SK-N-SH (cell line): ENCODE data around the gene OGFOD2. TPM values are rescaled to one million over a fixed set of nuclear protein-coding genes. Genes with fewer than 3 reads are reported as not detected.

Experiments
- CTCF ChIA-PET: fragments of 300-600, 350-600 bp; formaldehyde crosslinking; extraction: SDS; loops from one replicate; lab custom pipeline; 2021; lab: Yijun Ruan, JAX
- POLR2A ChIA-PET: fragments of 350-600 bp; sonication (Branson Sonifier 250); formaldehyde crosslinking; extraction: SDS; loops from one replicate; lab custom pipeline; 2020; ENCODE audit warnings: antibody characterized with exemption, inconsistent platforms; lab: Yijun Ruan, JAX
- DNase-seq: peaks from one replicate; pipeline ENCODE4 v3.0.0; 2012
- H2AFZ ChIP-seq: fragments of 200-600 bp; sonication (generic); 2 replicates; pipeline ENCODE4 v1.8.1; 2016; ENCODE audit warnings: antibody characterized with exemption, mild to moderate bottlenecking, low read depth
- H3F3A ChIP-seq: fragments of 200-600 bp; sonication (generic); replicated peaks from 2 replicates; pipeline ENCODE3; 2016; ENCODE audit warnings: antibody characterized with exemption, mild to moderate bottlenecking; ENCODE audit not compliant: insufficient read depth
- H3K27ac ChIP-seq, 2 experiments: fragments of 200-500 bp in 1 of 2; fragments of 200-600 bp in 1 of 2; sonication (Bioruptor generic) in 1 of 2; sonication (generic), shearing (Covaris generic) in 1 of 2; 2 replicates each; pipeline versions ENCODE4 v1.5.1 to v1.6.1; 2014 to 2016; ENCODE audit warnings: low read depth in 2 of 2, inconsistent platforms in 1 of 2, low read length in 1 of 2, mild to moderate bottlenecking in 1 of 2, mixed read lengths in 1 of 2
- H3K27me3 ChIP-seq: fragments of 200-600 bp; sonication (generic), shearing (Covaris generic); 2 replicates; pipeline ENCODE4 v1.6.1; 2016; ENCODE audit warnings: mixed run types; ENCODE audit not compliant: insufficient read depth
- H3K36me3 ChIP-seq, 2 experiments: fragments of 200-500 bp in 1 of 2; fragments of 200-600 bp in 1 of 2; sonication (Bioruptor generic) in 1 of 2; sonication (generic) in 1 of 2; replicated peaks in 1 of 2; 2 replicates each; pipeline versions ENCODE3 to v1.5.1; 2014 to 2016; ENCODE audit warnings: low read length in 1 of 2, mild to moderate bottlenecking in 1 of 2; ENCODE audit not compliant: insufficient read depth in 2 of 2, control insufficient read depth in 1 of 2
- H3K4me1 ChIP-seq, 2 experiments: fragments of 200-500 bp in 1 of 2; fragments of 200-600 bp in 1 of 2; sonication (Bioruptor generic) in 1 of 2; sonication (generic), shearing (Covaris generic) in 1 of 2; 2 replicates each; pipeline versions ENCODE4 v1.5.1 to v1.6.1; 2014 to 2016; ENCODE audit warnings: low read depth in 1 of 2, low read length in 1 of 2, mixed run types in 1 of 2; ENCODE audit not compliant: insufficient read depth in 2 of 2, control insufficient read depth in 1 of 2
- H3K4me2 ChIP-seq: fragments of 200-600 bp; sonication (generic), shearing (Covaris generic); 2 replicates; pipeline ENCODE4 v1.6.1; 2017; ENCODE audit warnings: mixed run types
- H3K4me3 ChIP-seq, 2 experiments: fragments of 200-500 bp in 1 of 2; fragments of 200-600 bp in 1 of 2; sonication (Bioruptor generic) in 1 of 2; sonication (generic), shearing (Covaris generic) in 1 of 2; 2 replicates each; pipeline versions ENCODE4 v1.5.1 to v1.8.1; 2014 to 2016; ENCODE audit warnings: low read depth in 2 of 2, inconsistent platforms in 1 of 2, low read length in 1 of 2, mild to moderate bottlenecking in 1 of 2, mixed read lengths in 1 of 2, moderate library complexity in 1 of 2
- H3K79me2 ChIP-seq: fragments of 200-600 bp; sonication (generic); 2 replicates; pipeline ENCODE4 v1.8.1; 2017; ENCODE audit warnings: mild to moderate bottlenecking; ENCODE audit not compliant: insufficient read depth
- H3K9ac ChIP-seq: fragments of 200-600 bp; sonication (generic); 2 replicates; pipeline ENCODE4 v1.6.1; 2017; ENCODE audit warnings: mixed run types
- H3K9me2 ChIP-seq: fragments of 200-600 bp; sonication (generic); 2 replicates; pipeline ENCODE4 v1.6.1; 2017; ENCODE audit warnings: mixed run types
- H3K9me3 ChIP-seq: fragments of 200-600 bp; sonication (generic); 2 replicates; pipeline ENCODE4 v1.6.1; 2017; ENCODE audit warnings: mixed run types, mild to moderate bottlenecking, moderate library complexity
- H4K20me1 ChIP-seq: fragments of 200-600 bp; sonication (generic); 2 replicates; pipeline ENCODE4 v1.6.1; 2017; ENCODE audit warnings: mild to moderate bottlenecking, mixed run types; ENCODE audit not compliant: insufficient read depth
- CHD2 ChIP-seq: fragments of 150-350 bp; IDR thresholded peaks from 2 replicates; pipeline ENCODE4 v1.6.1; 2018; ENCODE audit warnings: low read length; ENCODE audit not compliant: partially characterized antibody
- EP300 ChIP-seq, 2 experiments: IDR thresholded peaks; 2 replicates each; pipeline versions ENCODE4 v1.4.0 to v1.6.1; 2012; ENCODE audit warnings: borderline replicate concordance in 1 of 2, low read depth in 1 of 2, low read length in 1 of 2
- FOSL2 ChIP-seq: IDR thresholded peaks from 2 replicates; pipeline ENCODE4 v1.4.0; 2012; ENCODE audit warnings: low read depth, mild to moderate bottlenecking, moderate library complexity, borderline replicate concordance
- FOXJ3 ChIP-seq: sonication (generic); formaldehyde crosslinking; IDR thresholded peaks from 2 replicates; pipeline ENCODE4 v1.5.1; 2020; ENCODE audit warnings: mild to moderate bottlenecking, missing genetic modification reagents
- FOXM1 ChIP-seq: IDR thresholded peaks from 2 replicates; pipeline ENCODE4 v1.4.0; 2012; ENCODE audit warnings: low read depth, mild to moderate bottlenecking
- GABPA ChIP-seq: IDR thresholded peaks from 2 replicates; pipeline ENCODE4 v1.4.0; 2012; ENCODE audit warnings: low read depth, mild to moderate bottlenecking
- GATA2 ChIP-seq: sonication (generic); formaldehyde crosslinking; IDR thresholded peaks from 2 replicates; pipeline ENCODE4 v1.5.0; 2020; ENCODE audit warnings: mild to moderate bottlenecking, missing genetic modification reagents
- MEF2A ChIP-seq: IDR thresholded peaks from 2 replicates; pipeline ENCODE4 v1.4.0; 2012; ENCODE audit warnings: low read depth, borderline replicate concordance
- MXI1 ChIP-seq: IDR thresholded peaks from 2 replicates; pipeline ENCODE4 v1.6.1; 2012; ENCODE audit warnings: mild to moderate bottlenecking, low read depth, low read length, improper control_type of control experiment
- NRF1 ChIP-seq: IDR thresholded peaks from 2 replicates; pipeline ENCODE4 v1.6.1; 2012; ENCODE audit warnings: low read depth, mild to moderate bottlenecking, low read length
- RCOR1 ChIP-seq: fragments of 150-350 bp; IDR thresholded peaks from 2 replicates; pipeline ENCODE4 v1.6.1; 2017; ENCODE audit warnings: antibody characterized with exemption, low read length
- RFX5 ChIP-seq: IDR thresholded peaks from 2 replicates; pipeline ENCODE4 v1.6.1; 2012; ENCODE audit warnings: mild to moderate bottlenecking, improper control_type of control experiment, low read length
- RXRA ChIP-seq: IDR thresholded peaks from 2 replicates; pipeline ENCODE4 v1.4.0; 2012; ENCODE audit warnings: low read depth, mild to moderate bottlenecking, borderline replicate concordance
- SIN3A ChIP-seq: IDR thresholded peaks from 2 replicates; pipeline ENCODE4 v1.6.1; 2012; ENCODE audit warnings: low read depth, mild to moderate bottlenecking, low read length, moderate library complexity, borderline replicate concordance
- TAF1 ChIP-seq: IDR thresholded peaks from 2 replicates; pipeline ENCODE4 v1.6.1; 2012; ENCODE audit warnings: low read depth, mild to moderate bottlenecking, low read length, moderate library complexity, borderline replicate concordance
- WGBS: methylation state at CpG from one replicate; pipeline ENCODE4 v1.1.6; 2017; ENCODE audit warnings: low lambda C conversion rate; 5-methylcytosine and 5-hydroxymethylcytosine counted together
- polyA plus RNA-seq, 3 experiments: library from polyadenylated mRNA; depleted of rRNA; stranded (reverse); fragments of >200 nt; gene quantifications; 2 replicates each; pipeline ENCODE4 v1.2.3, GENCODE V29; 2012
- TF ChIP-seq, protein P1 (sequence below): IDR thresholded peaks from 2 replicates; pipeline ENCODE4 v1.6.1; 2012; ENCODE audit warnings: mild to moderate bottlenecking, low read depth, low read length, moderate library complexity
- TF ChIP-seq, protein P2 (sequence below): fragments of 200-600 bp; sonication (generic); IDR thresholded peaks from 2 replicates; pipeline ENCODE4 v1.6.1; 2017; ENCODE audit warnings: antibody characterized with exemption, mild to moderate bottlenecking, moderate library complexity
- TF ChIP-seq, protein P3 (sequence below): IDR thresholded peaks from 2 replicates; pipeline ENCODE4 v1.4.0; 2012; ENCODE audit warnings: low read depth

Gene OGFOD2
- polyA plus RNA-seq, 1 of the 3 experiments (the other 2 are of a cell fraction) = 22.0 TPM

DNA sequence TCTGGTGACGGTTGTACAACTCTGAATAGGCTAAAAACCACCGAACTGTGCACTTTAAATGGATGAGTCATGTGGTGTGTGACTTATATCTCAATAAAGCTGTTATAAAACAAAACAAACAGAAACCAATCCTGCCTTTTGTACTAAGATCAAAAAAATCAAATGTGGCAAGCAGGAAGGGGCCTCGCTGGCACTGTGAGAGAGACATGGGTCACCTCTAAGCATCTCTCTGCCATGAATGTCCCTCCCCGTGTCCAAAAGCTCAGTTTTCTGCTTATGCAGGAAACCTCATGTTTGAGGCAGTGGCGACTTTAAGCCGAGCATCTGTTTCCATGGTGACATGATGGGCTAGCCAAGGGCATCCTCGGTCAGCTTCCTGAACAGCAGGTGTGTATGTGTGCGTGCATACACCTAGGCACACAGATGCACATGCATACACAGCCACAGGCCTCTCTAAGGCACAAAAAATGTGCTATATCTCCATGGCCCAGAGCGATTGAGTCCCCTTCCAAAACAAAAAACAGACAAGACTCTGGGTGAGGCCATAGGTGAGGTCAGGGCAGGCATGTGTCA lies 49.9 kb downstream of the OGFOD2 start (continued):
- TF ChIP-seq, protein P1, sequence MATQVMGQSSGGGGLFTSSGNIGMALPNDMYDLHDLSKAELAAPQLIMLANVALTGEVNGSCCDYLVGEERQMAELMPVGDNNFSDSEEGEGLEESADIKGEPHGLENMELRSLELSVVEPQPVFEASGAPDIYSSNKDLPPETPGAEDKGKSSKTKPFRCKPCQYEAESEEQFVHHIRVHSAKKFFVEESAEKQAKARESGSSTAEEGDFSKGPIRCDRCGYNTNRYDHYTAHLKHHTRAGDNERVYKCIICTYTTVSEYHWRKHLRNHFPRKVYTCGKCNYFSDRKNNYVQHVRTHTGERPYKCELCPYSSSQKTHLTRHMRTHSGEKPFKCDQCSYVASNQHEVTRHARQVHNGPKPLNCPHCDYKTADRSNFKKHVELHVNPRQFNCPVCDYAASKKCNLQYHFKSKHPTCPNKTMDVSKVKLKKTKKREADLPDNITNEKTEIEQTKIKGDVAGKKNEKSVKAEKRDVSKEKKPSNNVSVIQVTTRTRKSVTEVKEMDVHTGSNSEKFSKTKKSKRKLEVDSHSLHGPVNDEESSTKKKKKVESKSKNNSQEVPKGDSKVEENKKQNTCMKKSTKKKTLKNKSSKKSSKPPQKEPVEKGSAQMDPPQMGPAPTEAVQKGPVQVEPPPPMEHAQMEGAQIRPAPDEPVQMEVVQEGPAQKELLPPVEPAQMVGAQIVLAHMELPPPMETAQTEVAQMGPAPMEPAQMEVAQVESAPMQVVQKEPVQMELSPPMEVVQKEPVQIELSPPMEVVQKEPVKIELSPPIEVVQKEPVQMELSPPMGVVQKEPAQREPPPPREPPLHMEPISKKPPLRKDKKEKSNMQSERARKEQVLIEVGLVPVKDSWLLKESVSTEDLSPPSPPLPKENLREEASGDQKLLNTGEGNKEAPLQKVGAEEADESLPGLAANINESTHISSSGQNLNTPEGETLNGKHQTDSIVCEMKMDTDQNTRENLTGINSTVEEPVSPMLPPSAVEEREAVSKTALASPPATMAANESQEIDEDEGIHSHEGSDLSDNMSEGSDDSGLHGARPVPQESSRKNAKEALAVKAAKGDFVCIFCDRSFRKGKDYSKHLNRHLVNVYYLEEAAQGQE = no peak
- TF ChIP-seq FOXJ3 (CRISPR knock-in tag) (no peak), RCOR1 (no peak)

DNA sequence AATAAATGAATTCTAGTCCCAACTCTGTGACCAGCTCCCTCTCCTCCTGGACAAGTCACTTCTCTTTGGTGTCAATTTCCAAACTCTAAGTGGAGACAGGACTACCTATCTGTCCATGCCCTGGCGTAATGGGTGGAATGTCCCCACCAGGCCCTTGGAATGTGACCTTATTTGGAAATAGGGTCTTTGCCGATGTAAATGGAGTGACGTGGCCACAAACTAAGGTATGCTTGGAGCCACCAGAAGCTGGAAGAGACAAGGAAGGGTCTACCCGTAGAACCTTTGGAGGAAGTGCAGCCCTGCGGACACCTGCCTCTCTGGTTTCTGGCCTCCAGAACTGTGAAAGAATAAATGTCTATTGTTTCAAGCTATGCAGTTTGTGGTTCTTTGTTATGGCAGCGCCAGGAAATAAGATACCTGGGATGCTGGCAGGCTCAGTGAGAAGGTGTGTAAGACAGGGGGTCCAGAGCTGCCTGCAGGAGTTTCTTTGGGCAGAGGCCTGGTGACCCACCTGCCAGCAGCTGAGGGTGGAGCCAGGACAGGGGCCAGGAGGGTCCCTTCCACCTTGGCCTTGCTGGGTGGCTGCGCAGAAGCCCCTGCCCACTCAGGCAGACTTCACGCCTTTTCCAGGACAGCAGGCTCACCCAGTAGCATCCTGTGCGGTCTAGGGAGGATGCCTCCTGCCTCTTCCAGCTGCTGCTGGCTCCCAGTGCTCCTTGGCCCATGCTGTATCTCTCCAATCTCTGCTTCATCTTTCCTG lies 51.2 kb downstream of the OGFOD2 start:
- Histone ChIP-seq H3K27ac (no peak overlapping the region), H4K20me1 (no peaks in the 10 kb centered on the region), H2AFZ (no peak overlapping the region), H3K36me3 (no peaks in the 10 kb centered on the region), H3K4me2 (no peak overlapping the region), H3K9ac (no peak overlapping the region), H3K27me3 (no peaks in the 10 kb centered on the region), H3K79me2 (no peaks in the 10 kb centered on the region), H3K4me3 (no peak overlapping the region), H3F3A (no peaks in the 10 kb centered on the region), H3K9me2 (no peaks in the 10 kb centered on the region), H3K4me1 (peaks cover 0 to 2% of the 10 kb centered on the region in 2 experiments; a peak in 1 of 4 replicates), H3K9me3 (no peaks in the 10 kb centered on the region)
- ChIA-PET CTCF (interaction anchor here (1.0 to 3.1 kb wide), 2 partner anchors 17 to 212 kb away, joined by 3 to 14 read pairs; no protein-coding TSS in a partner anchor), POLR2A (no interaction called here)
- 98% methylated on average over 7 of the region's 9 CpGs for WGBS
- no peak for DNase-seq
- TF ChIP-seq EP300 (IDR thresholded peaks at IDR 0.05; ENCODE audit: borderline replicate concordance in 1 of 2, low read depth in 1 of 2, low read length in 1 of 2) (no peak), GABPA (no peak), RCOR1 (no peak), FOXM1 (no peak), RXRA (no peak), TAF1 (no peak), GATA2 (CRISPR knock-in tag) (no peak), CHD2 (no peak), MEF2A (no peak), FOSL2 (no peak), SIN3A (no peak), RFX5 (no peak), MXI1 (no peak), NRF1 (no peak)
- TF ChIP-seq, protein P2, sequence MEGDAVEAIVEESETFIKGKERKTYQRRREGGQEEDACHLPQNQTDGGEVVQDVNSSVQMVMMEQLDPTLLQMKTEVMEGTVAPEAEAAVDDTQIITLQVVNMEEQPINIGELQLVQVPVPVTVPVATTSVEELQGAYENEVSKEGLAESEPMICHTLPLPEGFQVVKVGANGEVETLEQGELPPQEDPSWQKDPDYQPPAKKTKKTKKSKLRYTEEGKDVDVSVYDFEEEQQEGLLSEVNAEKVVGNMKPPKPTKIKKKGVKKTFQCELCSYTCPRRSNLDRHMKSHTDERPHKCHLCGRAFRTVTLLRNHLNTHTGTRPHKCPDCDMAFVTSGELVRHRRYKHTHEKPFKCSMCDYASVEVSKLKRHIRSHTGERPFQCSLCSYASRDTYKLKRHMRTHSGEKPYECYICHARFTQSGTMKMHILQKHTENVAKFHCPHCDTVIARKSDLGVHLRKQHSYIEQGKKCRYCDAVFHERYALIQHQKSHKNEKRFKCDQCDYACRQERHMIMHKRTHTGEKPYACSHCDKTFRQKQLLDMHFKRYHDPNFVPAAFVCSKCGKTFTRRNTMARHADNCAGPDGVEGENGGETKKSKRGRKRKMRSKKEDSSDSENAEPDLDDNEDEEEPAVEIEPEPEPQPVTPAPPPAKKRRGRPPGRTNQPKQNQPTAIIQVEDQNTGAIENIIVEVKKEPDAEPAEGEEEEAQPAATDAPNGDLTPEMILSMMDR = no peak
- TF ChIP-seq, protein P3, sequence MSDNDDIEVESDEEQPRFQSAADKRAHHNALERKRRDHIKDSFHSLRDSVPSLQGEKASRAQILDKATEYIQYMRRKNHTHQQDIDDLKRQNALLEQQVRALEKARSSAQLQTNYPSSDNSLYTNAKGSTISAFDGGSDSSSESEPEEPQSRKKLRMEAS = no peak
